ENCODE data around the gene WWC1. TPM values are rescaled to one million over a fixed set of nuclear protein-coding genes. Genes with fewer than 3 reads are reported as not detected.

The WWC1 gene
- total RNA-seq, 2 experiments from 2014 or later, result not detected

DNA sequence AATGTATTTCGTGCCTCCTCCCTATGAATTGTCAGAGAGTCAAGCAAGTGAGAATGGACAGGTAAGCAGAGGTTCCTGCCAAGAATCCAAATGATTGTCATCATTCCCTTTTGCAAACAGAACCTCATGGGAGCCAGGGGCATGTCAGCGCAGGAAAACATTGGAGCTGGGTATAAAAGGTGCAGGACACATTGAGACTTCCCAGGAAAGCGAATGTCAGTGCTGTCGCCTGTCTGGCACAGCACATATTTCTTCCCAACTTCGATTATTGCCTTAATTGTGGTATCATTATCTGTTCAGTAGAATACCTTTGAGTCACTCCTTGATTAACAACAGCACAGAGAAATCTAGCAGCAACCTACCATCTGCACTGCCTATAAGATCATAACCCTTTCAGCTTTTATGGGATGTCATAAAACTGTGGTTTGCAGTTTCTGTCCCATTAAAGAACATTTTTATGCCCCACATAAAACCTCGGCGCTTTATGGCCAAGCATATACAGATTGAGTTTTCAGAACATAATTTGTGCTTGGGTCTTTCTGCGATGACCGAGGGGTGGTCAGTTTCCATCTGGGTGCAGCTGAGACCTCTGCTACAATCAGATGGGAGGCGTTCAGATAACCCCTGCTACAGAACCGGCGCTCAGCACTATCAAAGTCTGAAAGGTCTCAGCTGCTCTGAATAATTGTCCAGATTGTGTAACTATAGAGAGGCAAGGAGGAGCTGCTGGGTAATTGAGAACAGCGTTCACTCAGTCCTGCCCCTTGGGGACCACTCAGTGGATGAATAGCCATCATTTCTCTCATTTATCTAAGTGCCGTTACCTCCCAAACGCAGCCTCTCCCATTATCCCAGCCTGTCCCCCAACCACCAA is 30.9 kb upstream of the WWC1 start:
- no peak for TF ChIP-seq CTCF (conservative IDR thresholded peaks at IDR 0.05; ENCODE audit: low read length)
- TF ChIP-seq EZH2phosphoT487 (IDR thresholded peaks at IDR 0.05; ENCODE audit: borderline replicate concordance, low read depth, low read length), result no peak
- Histone ChIP-seq H4K20me1 (ENCODE audit: insufficient read depth, low read length) (no peaks in the 10 kb centered on the region), H3K27ac (ENCODE audit: low read depth, low read length, poor library complexity, severe bottlenecking) (no peak overlapping the region), H3K9me3 (ENCODE audit: low read length) (no peaks in the 10 kb centered on the region), H3K79me2 (ENCODE audit: insufficient read depth, low read depth, low read length) (no peaks in the 10 kb centered on the region), H3K9me2 (ENCODE audit: insufficient read depth, low read length) (no peaks in the 10 kb centered on the region), H3K36me3 (ENCODE audit: insufficient read depth, low read length) (no peaks in the 10 kb centered on the region), H2AFZ (ENCODE audit: low read length) (no peak overlapping the region), H3K4me2 (ENCODE audit: low read length) (no peak overlapping the region), H3K4me3 (ENCODE audit: low read depth, low read length, poor library complexity, severe bottlenecking) (no peak overlapping the region), H3K4me1 (ENCODE audit: insufficient read depth, low read length, poor library complexity, severe bottlenecking) (no peaks in the 10 kb centered on the region)
- DNase-seq (ENCODE audit: low spot score), result no peak
- CTCF ChIA-PET (ENCODE audit: unreplicated experiment), result no interaction called here
- BruUV-seq (replicated peaks), result no TSS peak
- POLR2A ChIA-PET, result interaction anchor here (0.5 to 0.6 kb wide), 2 partner anchors 189 to 510 kb away, joined by 3 to 4 read pairs; no protein-coding TSS in a partner anchor
- intact Hi-C loops (cut with micrococcal nuclease; ENCODE audit: unreplicated experiment), result no loop called here

GRCh38 chr5:168261227-168261571 is 30.2 kb upstream of the WWC1 start:
- H3K4me3 ChIP-seq (ENCODE audit: low read depth, low read length, poor library complexity, severe bottlenecking), result no peak overlapping the region
- no peaks in the 10 kb centered on the region for H3K36me3 ChIP-seq (ENCODE audit: insufficient read depth, low read length)
- H3K9me3 ChIP-seq (ENCODE audit: low read length), result no peaks in the 10 kb centered on the region
- CTCF ChIA-PET (ENCODE audit: unreplicated experiment), result no interaction called here
- H3K4me1 ChIP-seq (ENCODE audit: insufficient read depth, low read length, poor library complexity, severe bottlenecking), result no peaks in the 10 kb centered on the region
- POLR2A ChIA-PET, result interaction anchor here (0.5 kb wide), 1 partner anchor 509 kb away, joined by 3 read pairs; no protein-coding TSS in a partner anchor
- no peaks in the 10 kb centered on the region for H4K20me1 ChIP-seq (ENCODE audit: insufficient read depth, low read length)
- H3K27ac ChIP-seq (ENCODE audit: low read depth, low read length, poor library complexity, severe bottlenecking), result no peak overlapping the region
- DNase-seq (ENCODE audit: low spot score), result no peak
- no peak overlapping the region for H2AFZ ChIP-seq (ENCODE audit: low read length)
- intact Hi-C loops (cut with micrococcal nuclease; ENCODE audit: unreplicated experiment), result no loop called here
- TF ChIP-seq CTCF (conservative IDR thresholded peaks at IDR 0.05; ENCODE audit: low read length), result no peak
- BruUV-seq (replicated peaks), result no TSS peak
- no peak overlapping the region for H3K4me2 ChIP-seq (ENCODE audit: low read length)
- H3K79me2 ChIP-seq (ENCODE audit: insufficient read depth, low read depth, low read length), result no peaks in the 10 kb centered on the region
- H3K9me2 ChIP-seq (ENCODE audit: insufficient read depth, low read length), result no peaks in the 10 kb centered on the region

DNA sequence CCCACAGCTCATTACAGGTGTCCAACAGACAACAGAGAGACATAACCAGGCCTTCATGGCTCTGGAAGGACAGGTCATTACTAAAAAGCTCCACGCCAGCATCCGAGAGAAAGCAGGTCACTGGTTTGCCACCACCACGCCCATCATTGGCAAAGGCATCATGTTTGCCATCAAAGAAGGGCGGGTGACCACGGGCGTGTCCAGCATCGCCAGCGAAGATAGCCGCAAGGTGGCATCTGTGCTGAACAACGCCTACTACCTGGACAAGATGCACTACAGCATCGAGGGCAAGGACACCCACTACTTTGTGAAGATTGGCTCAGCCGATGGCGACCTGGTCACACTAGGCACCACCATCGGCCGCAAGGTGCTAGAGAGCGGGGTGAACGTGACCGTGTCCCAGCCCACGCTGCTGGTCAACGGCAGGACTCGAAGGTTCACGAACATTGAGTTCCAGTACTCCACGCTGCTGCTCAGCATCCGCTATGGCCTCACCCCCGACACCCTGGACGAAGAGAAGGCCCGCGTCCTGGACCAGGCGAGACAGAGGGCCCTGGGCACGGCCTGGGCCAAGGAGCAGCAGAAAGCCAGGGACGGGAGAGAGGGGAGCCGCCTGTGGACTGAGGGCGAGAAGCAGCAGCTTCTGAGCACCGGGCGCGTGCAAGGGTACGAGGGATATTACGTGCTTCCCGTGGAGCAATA is 29.3 kb upstream of the WWC1 start:
- Histone ChIP-seq H4K20me1 (ENCODE audit: insufficient read depth, low read length) (no peaks in the 10 kb centered on the region), H3K9me3 (ENCODE audit: low read length) (no peaks in the 10 kb centered on the region), H3K27ac (ENCODE audit: low read depth, low read length, poor library complexity, severe bottlenecking) (no peak overlapping the region), H3K4me3 (ENCODE audit: low read depth, low read length, poor library complexity, severe bottlenecking) (no peak overlapping the region), H3K79me2 (ENCODE audit: insufficient read depth, low read depth, low read length) (no peaks in the 10 kb centered on the region), H3K9me2 (ENCODE audit: insufficient read depth, low read length) (no peaks in the 10 kb centered on the region), H2AFZ (ENCODE audit: low read length) (no peak overlapping the region), H3K4me2 (ENCODE audit: low read length) (no peak overlapping the region), H3K36me3 (ENCODE audit: insufficient read depth, low read length) (no peaks in the 10 kb centered on the region), H3K4me1 (ENCODE audit: insufficient read depth, low read length, poor library complexity, severe bottlenecking) (no peaks in the 10 kb centered on the region)
- DNase-seq (ENCODE audit: low spot score), result no peak
- POLR2A ChIA-PET, result no interaction called here
- CTCF ChIA-PET (ENCODE audit: unreplicated experiment), result interaction anchor here (0.5 kb wide), 1 partner anchor 904 kb away, joined by 3 read pairs; no protein-coding TSS in a partner anchor
- BruUV-seq (replicated peaks), result no TSS peak
- intact Hi-C loops (cut with micrococcal nuclease; ENCODE audit: unreplicated experiment), result no loop called here
- TF ChIP-seq CTCF (conservative IDR thresholded peaks at IDR 0.05; ENCODE audit: low read length) (no peak), EZH2phosphoT487 (IDR thresholded peaks at IDR 0.05; ENCODE audit: borderline replicate concordance, low read depth, low read length) (no peak)
